A549 (cell line): ENCODE data around the gene RSPH4A.

Experiments
- CTCF ChIP-seq: fragments of >200 bp; sonication (Bioruptor Twin); formaldehyde crosslinking; IDR thresholded peaks from 3 replicates; pipeline ENCODE4 v1.5.1; 2016
- MYC ChIP-seq: IDR thresholded peaks from 2 replicates; pipeline ENCODE4 v1.6.1; 2012; ENCODE audit warnings: mild to moderate bottlenecking, inconsistent platforms, low read length, improper control_type of control experiment, borderline replicate concordance
- POLR2A ChIP-seq: IDR thresholded peaks from 2 replicates; pipeline ENCODE4 v1.6.1; 2012; ENCODE audit warnings: mild to moderate bottlenecking, low read length

- no peak for TF ChIP-seq CTCF
- TF ChIP-seq POLR2A, result no peak
- no peak for TF ChIP-seq MYC
These were observed 35.6 kb downstream of the RSPH4A start for GRCh38 chr6:116651916-116652315.
